T-cell (primary cell): ENCODE results near the gene STARD7. TPM values are rescaled to one million over a fixed set of nuclear protein-coding genes. Genes with fewer than 3 reads are reported as not detected.

Source experiments
- ATAC-seq, 4 experiments: fragments of 200-7000 bp in 3 of 4; fragments of 150-1000 bp in 1 of 4; cut with Tn5 transposase; replicated peaks in 1 of 4; 1 replicate in 3 of 4; 2 replicates in 1 of 4; pipeline ENCODE4 v1.10.0; 2021; ENCODE audit warnings: moderate library complexity in 3 of 4, mild to moderate bottlenecking in 2 of 4, moderate number of reproducible peaks in 1 of 4
- CTCF ChIA-PET, 2 donors: fragments of 300-600 bp; sonication (Branson Sonifier 250); formaldehyde crosslinking; loops; one replicate each; lab custom pipeline; 2022; ENCODE audit warnings: antibody characterized with exemption in 2 of 2; lab: Charles Lee
- POLR2A ChIA-PET, 2 donors: fragments of 300-600 bp; sonication (Branson Sonifier 250); formaldehyde crosslinking; loops; one replicate each; lab custom pipeline; 2022; ENCODE audit warnings: antibody characterized with exemption in 2 of 2; lab: Charles Lee
- DNase-seq, 35 experiments: peaks; one replicate each; pipeline versions ENCODE4 v3.0.0 to v3.0.0-alpha.2; 2013 to 2023
- H3K27ac ChIP-seq: one replicate; pipeline ENCODE4 v1.5.1; 2013; ENCODE audit warnings: low read length
- H3K27me3 ChIP-seq, 2 experiments: replicated peaks in 1 of 2; 1 replicate in 1 of 2; 2 replicates in 1 of 2; pipeline versions ENCODE4 v1.6.1 to v1.7.0; 2013; ENCODE audit warnings: low read length in 1 of 2, mixed read lengths in 1 of 2; ENCODE audit not compliant: control insufficient read depth in 2 of 2, insufficient read depth in 2 of 2; ENCODE audit errors: extremely low read depth in 1 of 2
- H3K36me3 ChIP-seq, 2 donors: 1 replicate in 1 of 2; 2 replicates in 1 of 2; pipeline versions ENCODE4 v1.6.1 to v1.7.0; 2013; ENCODE audit warnings: low read length in 1 of 2; ENCODE audit not compliant: control insufficient read depth in 2 of 2, insufficient read depth in 1 of 2; ENCODE audit errors: extremely low read depth in 1 of 2
- H3K4me1 ChIP-seq, 2 experiments: 1 replicate in 1 of 2; 2 replicates in 1 of 2; pipeline versions ENCODE4 v1.6.1 to v1.7.0; 2013; ENCODE audit warnings: low read length in 2 of 2, mixed read lengths in 1 of 2; ENCODE audit not compliant: insufficient read depth in 2 of 2, control insufficient read depth in 1 of 2; ENCODE audit errors: extremely low read depth in 1 of 2
- H3K4me3 ChIP-seq, 2 donors: 1 replicate in 1 of 2; 2 replicates in 1 of 2; pipeline versions ENCODE4 v1.5.1 to v1.7.0; 2013; ENCODE audit warnings: mild to moderate bottlenecking in 2 of 2, low read length in 1 of 2, moderate library complexity in 1 of 2; ENCODE audit not compliant: control insufficient read depth in 1 of 2; ENCODE audit errors: extremely low read depth in 1 of 2
- H3K9me3 ChIP-seq: 2 replicates; pipeline ENCODE4 v1.7.0; 2013
- H3K27ac Mint-ChIP-seq, 2 donors: one replicate each; pipeline ENCODE4 v1.8.0; 2020 to 2021; ENCODE audit warnings: mild to moderate bottlenecking in 2 of 2, mixed read lengths in 2 of 2
- H3K27me3 Mint-ChIP-seq, 2 donors: one replicate each; pipeline ENCODE4 v1.8.0; 2021 to 2022; ENCODE audit warnings: mixed read lengths in 2 of 2
- H3K36me3 Mint-ChIP-seq: one replicate; pipeline ENCODE4 v1.8.0; 2021; ENCODE audit warnings: mixed read lengths
- H3K4me1 Mint-ChIP-seq, 3 donors: one replicate each; pipeline ENCODE4 v1.8.0; 2020 to 2022; ENCODE audit warnings: mixed read lengths in 3 of 3, mild to moderate bottlenecking in 1 of 3
- H3K4me3 Mint-ChIP-seq, 3 donors: one replicate each; pipeline ENCODE4 v1.8.0; 2020 to 2022; ENCODE audit warnings: mild to moderate bottlenecking in 3 of 3, mixed read lengths in 3 of 3, moderate library complexity in 3 of 3
- H3K9me3 Mint-ChIP-seq, 3 donors: one replicate each; pipeline ENCODE4 v1.8.0; 2020 to 2022; ENCODE audit warnings: mixed read lengths in 3 of 3
- WGBS: methylation state at CpG from one replicate; pipeline ENCODE4 v1.1.5; 2013; ENCODE audit warnings: missing lambda C conversion rate; ENCODE audit not compliant: insufficient coverage; 5-methylcytosine and 5-hydroxymethylcytosine counted together
- total RNA-seq, 35 experiments: library from RNA in 6 of 35; stranded (reverse) in 6 of 35; fragments of 120-200 nt in 1 of 35; gene quantifications; one replicate each; pipeline versions ENCODE4 v1.2.1 to v1.2.4 and lab custom pipeline; 2013 to 2026

The STARD7 gene
- total RNA-seq, 5 donors from 2014 or later (not counting 1 experiment from before 2014, with no cell fraction given), result 65.0 to 95.3 (median 84.4) TPM

GRCh38 chr2:96180002-96180401 lies 28.6 kb downstream of the STARD7 start:
- Histone ChIP-seq H3K4me1 (peaks cover 0 to 7% of the 10 kb centered on the region in 2 experiments), H3K27ac (no peak overlapping the region), H3K9me3 (no peaks in the 10 kb centered on the region), H3K36me3 (peaks cover 0 to 9% of the 10 kb centered on the region in 2 donors), H3K27me3 (peaks cover 0 to under 1% of the 10 kb centered on the region in 2 experiments), H3K4me3 (no peak overlapping the region)
- Mint-ChIP-seq H3K4me1 (peaks cover 5 to 13% (median 5%) of the 10 kb centered on the region in 3 donors), H3K27me3 (no peaks in the 10 kb centered on the region), H3K36me3 (peaks cover 12% of the 10 kb centered on the region), H3K4me3 (no peak overlapping the region), H3K9me3 (no peaks in the 10 kb centered on the region), H3K27ac (no peak overlapping the region)
- DNase-seq (no peak), ATAC-seq (no peak)
- WGBS, result 93% methylated on average over 1 of the region's 1 CpG
- CTCF ChIA-PET, result interaction anchor here (0.6 to 1.7 kb wide), 3 partner anchors 28 to 42 kb away, joined by 3 to 4 read pairs (median 4); partner anchors contain the start of gene ASTL (in 2 of the 2)
- POLR2A ChIA-PET, result interaction anchor here in 1 of 2 donors (0.8 kb wide), 1 partner anchor 66 kb away, joined by 3 read pairs; no protein-coding TSS in a partner anchor

DNA sequence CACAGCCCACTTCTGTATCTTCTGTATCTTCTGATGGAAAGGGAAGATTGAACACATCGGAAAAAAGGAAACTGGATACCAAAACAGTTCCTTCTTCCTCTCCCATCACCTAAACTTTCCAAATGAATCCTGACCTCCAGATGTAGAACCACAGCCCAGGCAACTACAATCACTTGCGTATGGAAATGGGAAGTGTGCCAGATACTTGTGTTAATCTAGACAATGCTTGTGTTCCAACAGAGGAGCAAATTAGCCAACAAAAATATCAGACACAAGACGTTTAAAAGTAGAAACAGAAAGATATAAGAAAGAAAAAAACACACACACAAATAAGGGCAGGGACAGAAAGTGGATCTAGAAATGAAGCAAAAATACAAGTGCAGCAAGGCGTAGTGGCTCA lies 32.0 kb downstream of the STARD7 start:
- Mint-ChIP-seq H3K27ac (no peak overlapping the region), H3K9me3 (no peaks in the 10 kb centered on the region), H3K36me3 (no peaks in the 10 kb centered on the region), H3K27me3 (no peaks in the 10 kb centered on the region), H3K4me3 (no peak overlapping the region), H3K4me1 (peaks cover 11 to 20% (median 16%) of the 10 kb centered on the region in 3 donors)
- Histone ChIP-seq H3K4me3 (no peak overlapping the region), H3K9me3 (no peaks in the 10 kb centered on the region), H3K36me3 (no peaks in the 10 kb centered on the region), H3K4me1 (peaks cover 3 to 15% of the 10 kb centered on the region in 2 experiments), H3K27me3 (peaks cover 0 to 3% of the 10 kb centered on the region in 2 experiments), H3K27ac (no peak overlapping the region)
- DNase-seq, result no peak
- ChIA-PET POLR2A (no interaction called here), CTCF (interaction anchor here (0.7 to 5.8 kb wide), 4 partner anchors 33 to 65 kb away, joined by 5 to 76 read pairs (median 20); partner anchors contain the start of genes ASTL (in 1 of the 2) and DUSP2 (in 1 of the 2))
- 100% methylated on average over 1 of the region's 4 CpGs for WGBS
- no peak for ATAC-seq

DNA sequence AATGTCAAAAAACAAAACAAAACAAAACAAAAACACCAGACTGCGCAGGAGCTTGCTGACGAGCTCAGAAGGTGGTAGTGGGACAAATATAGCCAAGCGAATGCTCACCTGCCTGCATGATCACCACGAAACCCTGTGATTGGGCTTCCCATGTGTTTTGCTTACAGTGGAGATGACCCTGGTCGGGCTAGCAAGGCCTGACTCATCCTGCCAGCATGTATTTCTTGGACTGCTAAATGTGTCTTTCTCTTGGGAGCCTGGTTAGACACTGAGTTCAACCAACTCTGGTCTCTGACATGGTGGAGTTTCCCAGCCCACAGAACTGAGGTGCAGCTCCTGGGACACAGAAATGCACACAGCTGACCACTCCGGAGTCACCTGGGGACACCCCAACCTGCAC lies 32.7 kb downstream of the STARD7 start:
- ChIA-PET CTCF (interaction anchor here (0.6 to 5.8 kb wide), 8 partner anchors 27 to 183 kb away, joined by 3 to 128 read pairs (median 10); partner anchors contain the start of genes ASTL (in 2 of the 2) and DUSP2 (in 1 of the 2)), POLR2A (interaction anchor here (1.0 to 2.5 kb wide), 2 partner anchors 38 kb away, joined by 6 to 14 read pairs; partner anchors contain the start of gene ASTL (in 1 of the 2))
- Mint-ChIP-seq H3K4me1 (peaks cover 11 to 18% (median 16%) of the 10 kb centered on the region in 3 donors), H3K27me3 (no peaks in the 10 kb centered on the region), H3K9me3 (no peaks in the 10 kb centered on the region), H3K27ac (no peak overlapping the region), H3K36me3 (no peaks in the 10 kb centered on the region), H3K4me3 (no peak overlapping the region)
- Histone ChIP-seq H3K27me3 (peaks cover 0 to 3% of the 10 kb centered on the region in 2 experiments), H3K36me3 (no peaks in the 10 kb centered on the region), H3K4me1 (peaks cover 3 to 15% of the 10 kb centered on the region in 2 experiments), H3K27ac (no peak overlapping the region), H3K9me3 (no peaks in the 10 kb centered on the region), H3K4me3 (no peak overlapping the region)
- 82% methylated on average over 6 of the region's 6 CpGs for WGBS
- DNase-seq (no peak), ATAC-seq (no peak)

DNA sequence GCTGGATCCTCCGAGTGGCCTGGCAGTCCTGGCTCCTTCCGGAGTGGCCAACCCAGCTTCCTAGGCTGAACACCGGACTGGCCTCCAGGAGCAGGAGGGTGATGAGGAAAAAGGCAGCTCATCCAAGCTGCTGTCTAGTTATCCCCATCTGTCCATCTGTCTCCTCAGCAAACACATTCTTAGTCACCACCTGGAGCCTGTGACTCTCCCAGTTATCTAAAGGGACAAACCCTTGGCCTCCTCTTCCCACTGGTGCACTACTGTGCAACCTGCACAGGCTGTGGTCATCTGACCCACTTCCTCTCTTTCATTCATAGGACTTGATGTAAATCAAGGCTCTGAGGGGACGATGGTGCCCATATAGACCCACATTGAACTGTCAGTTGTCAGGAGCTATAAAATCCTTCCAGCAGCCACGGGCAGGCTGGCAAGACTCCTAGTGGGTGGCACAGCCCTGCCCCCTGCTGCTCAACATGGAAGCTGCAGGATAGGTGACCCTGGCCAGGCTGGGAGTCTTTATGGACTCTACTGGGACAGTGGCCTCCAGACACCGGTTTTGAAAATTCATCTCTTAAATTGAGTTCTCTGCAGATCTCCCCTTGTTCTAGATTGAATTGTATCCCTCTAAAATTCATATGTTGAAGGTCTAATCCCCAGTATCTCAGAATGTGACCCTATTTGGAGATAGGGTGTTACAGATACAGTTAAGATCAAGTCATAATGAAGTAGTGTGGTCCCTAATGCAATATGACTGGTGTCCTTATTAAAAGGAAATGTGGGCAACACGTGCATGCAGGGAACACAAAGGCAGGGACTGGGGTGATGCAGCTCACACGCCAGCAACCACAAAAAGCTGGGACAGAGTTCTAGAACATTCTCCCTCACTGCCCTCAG lies 34.1 kb downstream of the STARD7 start:
- H3K9me3 Mint-ChIP-seq, result no peaks in the 10 kb centered on the region
- H3K4me3 Mint-ChIP-seq, result no peak overlapping the region
- ChIA-PET CTCF (interaction anchor here (0.5 to 5.8 kb wide), 28 partner anchors 11 to 182 kb away, joined by 3 to 128 read pairs (median 6); partner anchors contain the start of genes ASTL (in 2 of the 2), ADRA2B (in 1 of the 2), DUSP2 (in 1 of the 2) and STARD7 (in 1 of the 2)), POLR2A (interaction anchor here (0.6 to 2.5 kb wide), 3 partner anchors 27 to 36 kb away, joined by 3 to 14 read pairs (median 11); partner anchors contain the start of gene ASTL (in 2 of the 2))
- Histone ChIP-seq H3K27me3 (peaks cover 0 to 3% of the 10 kb centered on the region in 2 experiments), H3K4me1 (peaks cover 3 to 8% of the 10 kb centered on the region in 2 experiments), H3K27ac (no peak overlapping the region), H3K36me3 (no peaks in the 10 kb centered on the region), H3K9me3 (no peaks in the 10 kb centered on the region), H3K4me3 (no peak overlapping the region)
- no peaks in the 10 kb centered on the region for H3K27me3 Mint-ChIP-seq
- DNase-seq, result peak; percentile 59 to 89 (median 80)
- H3K27ac Mint-ChIP-seq, result peak overlapping the region; percentile 65 to 73
- H3K4me1 Mint-ChIP-seq, result peaks cover 6 to 11% (median 9%) of the 10 kb centered on the region in 3 donors
- no peaks in the 10 kb centered on the region for H3K36me3 Mint-ChIP-seq
- ATAC-seq, result peak; percentile 94 to 98 (median 97)
- 20% methylated on average over 5 of the region's 8 CpGs for WGBS

GRCh38 chr2:96171831-96172230 lies 36.8 kb downstream of the STARD7 start:
- no peak for DNase-seq
- POLR2A ChIA-PET, result no interaction called here
- no peak for ATAC-seq
- Mint-ChIP-seq H3K27me3 (no peaks in the 10 kb centered on the region), H3K27ac (no peak overlapping the region), H3K9me3 (no peaks in the 10 kb centered on the region), H3K4me1 (peaks cover 12 to 18% (median 15%) of the 10 kb centered on the region in 3 donors), H3K36me3 (no peaks in the 10 kb centered on the region), H3K4me3 (no peak overlapping the region)
- WGBS, result 93% methylated on average over 3 of the region's 15 CpGs
- CTCF ChIA-PET, result interaction anchor here in 1 of 2 donors (5.8 kb wide), 1 partner anchor 33 kb away, joined by 76 read pairs; the partner anchor contains the start of gene ASTL
- no peak overlapping the region for H3K4me3 ChIP-seq
- H3K27ac ChIP-seq, result no peak overlapping the region
- peaks cover 3 to 16% of the 10 kb centered on the region in 2 experiments for H3K4me1 ChIP-seq
- H3K9me3 ChIP-seq, result no peaks in the 10 kb centered on the region
- H3K36me3 ChIP-seq, result no peaks in the 10 kb centered on the region
- H3K27me3 ChIP-seq, result peaks cover 0 to 3% of the 10 kb centered on the region in 2 experiments

DNA sequence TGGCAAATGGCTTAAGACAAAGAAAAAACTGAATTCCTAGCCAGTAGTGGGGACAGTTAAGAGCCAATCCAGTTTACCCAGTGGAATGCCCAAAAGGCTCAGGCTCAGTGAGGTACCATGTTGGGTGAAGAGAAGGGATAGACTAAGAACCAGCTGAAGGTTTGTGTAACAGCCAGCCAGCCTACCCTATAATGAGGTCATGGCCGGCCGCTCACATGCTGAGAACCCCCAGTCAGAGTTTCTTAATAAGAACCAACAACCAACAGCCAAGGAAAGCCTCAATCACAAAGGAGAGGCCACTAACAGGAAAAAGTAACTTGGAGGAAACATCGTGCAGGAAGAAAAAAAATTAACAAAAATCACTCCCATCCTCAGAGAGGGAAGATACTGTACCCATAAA lies 38.0 kb downstream of the STARD7 start:
- H3K36me3 ChIP-seq, result no peaks in the 10 kb centered on the region
- Mint-ChIP-seq H3K36me3 (no peaks in the 10 kb centered on the region), H3K27me3 (no peaks in the 10 kb centered on the region), H3K4me1 (peaks cover 12 to 18% (median 15%) of the 10 kb centered on the region in 3 donors), H3K9me3 (no peaks in the 10 kb centered on the region), H3K4me3 (no peak overlapping the region), H3K27ac (peak overlapping the region in 1 of 2 donors; percentile 12)
- ATAC-seq, result no peak
- DNase-seq, result no peak
- ChIA-PET CTCF (no interaction called here), POLR2A (no interaction called here)
- H3K9me3 ChIP-seq, result no peaks in the 10 kb centered on the region
- peaks cover 0 to 3% of the 10 kb centered on the region in 2 experiments for H3K27me3 ChIP-seq
- no peak overlapping the region for H3K4me3 ChIP-seq
- H3K4me1 ChIP-seq, result peaks cover 3 to 20% of the 10 kb centered on the region in 2 experiments
- H3K27ac ChIP-seq, result no peak overlapping the region
- 100% methylated on average over 1 of the region's 3 CpGs for WGBS
